HepG2 (cell line): ENCODE results near the gene PARP16. TPM values are rescaled to one million over a fixed set of nuclear protein-coding genes. Genes with fewer than 3 reads are reported as not detected.

Experiments
- ATAC-seq: fragments of 200-7000 bp; cut with Tn5 transposase; 3 replicates; pipeline ENCODE4 v1.9.1; 2020; ENCODE audit warnings: mild to moderate bottlenecking, moderate library complexity
- BruUV-seq: library from RNA; stranded (reverse); fragments of 400-500 nt; replicated peaks from 2 replicates; lab custom pipeline; 2021; lab: Mats Ljungman, UMichigan
- CTCF ChIA-PET: fragments of 300-600 bp; formaldehyde crosslinking; extraction: SDS; loops from one replicate; lab custom pipeline; 2021; ENCODE audit warnings: low total read pairs, inconsistent platforms, low intra/inter-chr PET ratio; lab: Yijun Ruan, JAX
- POLR2A ChIA-PET: fragments of 350-600 bp; sonication (Branson Sonifier 250); formaldehyde crosslinking; loops from one replicate; lab custom pipeline; 2020; ENCODE audit warnings: antibody characterized with exemption, inconsistent platforms; lab: Yijun Ruan, JAX
- DNase-seq: peaks from one replicate; pipeline ENCODE4 v3.0.0-alpha.2; 2015; ENCODE audit warnings: low spot score
- FAIRE-seq: peaks from 3 replicates; lab custom pipeline; 2011; peaks lifted over from hg19 to GRCh38; lab: Jason Lieb, UNC
- H2AFZ ChIP-seq: one replicate; pipeline ENCODE4 v1.6.1; 2011; ENCODE audit warnings: low read length, inconsistent platforms
- H3K27ac ChIP-seq: fragments of 300-600 bp; 3 replicates; pipeline ENCODE4 v1.8.0; 2011; ENCODE audit warnings: mixed run types, mild to moderate bottlenecking, mixed read lengths, low read length, inconsistent platforms; ENCODE audit not compliant: insufficient read depth; ENCODE audit errors: extremely low read length
- H3K27me3 ChIP-seq, 2 experiments: fragments of 200-600 bp in 1 of 2; 2 replicates in 1 of 2; 3 replicates in 1 of 2; pipeline versions ENCODE4 v1.6.0 to v1.8.0; 2011; ENCODE audit warnings: low read length in 2 of 2, mild to moderate bottlenecking in 2 of 2, moderate library complexity in 2 of 2, inconsistent platforms in 1 of 2; ENCODE audit not compliant: insufficient read depth in 2 of 2, control insufficient read depth in 1 of 2
- H3K36me3 ChIP-seq, 2 experiments: fragments of 200-600 bp in 1 of 2; replicated peaks in 1 of 2; 2 replicates in 1 of 2; 3 replicates in 1 of 2; pipeline versions ENCODE4 v1.5.1 to v1.8.0; 2011; ENCODE audit warnings: low read length in 2 of 2, inconsistent platforms in 1 of 2; ENCODE audit not compliant: insufficient read depth in 2 of 2, control insufficient read depth in 1 of 2
- H3K4me1 ChIP-seq: 2 replicates; pipeline ENCODE4 v1.5.1; 2012; ENCODE audit warnings: low read length, inconsistent platforms; ENCODE audit not compliant: insufficient read depth
- H3K4me2 ChIP-seq: 2 replicates; pipeline ENCODE4 v1.6.0; 2011; ENCODE audit warnings: low read depth, low read length, inconsistent platforms
- H3K4me3 ChIP-seq, 3 experiments: fragments of 200-600 bp in 1 of 3; sonication (generic), shearing (Covaris generic) in 1 of 3; replicated peaks in 1 of 3; 2 replicates each; pipeline ENCODE4 v1.5.1; 2011 to 2016; ENCODE audit warnings: low read length in 3 of 3, inconsistent platforms in 2 of 3, low read depth in 2 of 3, mild to moderate bottlenecking in 2 of 3, control low read depth in 1 of 3, mixed read lengths in 1 of 3; ENCODE audit not compliant: insufficient read depth in 1 of 3
- H3K79me2 ChIP-seq: one replicate; pipeline ENCODE4 v1.6.1; 2011; ENCODE audit warnings: low read length, inconsistent platforms; ENCODE audit not compliant: insufficient read depth
- H3K9ac ChIP-seq: 2 replicates; pipeline ENCODE4 v1.6.0; 2011; ENCODE audit warnings: mild to moderate bottlenecking, low read depth, low read length, inconsistent platforms; ENCODE audit not compliant: insufficient read depth
- H3K9me3 ChIP-seq: 2 replicates; pipeline ENCODE4 v1.5.1; 2012; ENCODE audit warnings: mild to moderate bottlenecking, low read length
- H4K20me1 ChIP-seq: 2 replicates; pipeline ENCODE4 v1.6.0; 2011; ENCODE audit warnings: inconsistent platforms, mild to moderate bottlenecking, low read length, moderate library complexity; ENCODE audit not compliant: insufficient read depth
- ERF ChIP-seq: IDR thresholded peaks from 2 replicates; pipeline ENCODE4 v1.6.1; 2018; ENCODE audit warnings: missing biosample characterization, missing genetic modification reagents
- GATA4 ChIP-seq: sonication (generic); IDR thresholded peaks from 2 replicates; pipeline ENCODE4 v1.6.1; 2016; ENCODE audit warnings: antibody characterized with exemption, low read depth, borderline replicate concordance
- HNF4A ChIP-seq: sonication (generic); formaldehyde crosslinking; IDR thresholded peaks from 2 replicates; pipeline ENCODE4 v1.4.0; 2020; ENCODE audit warnings: missing genetic modification reagents
- KAT2B ChIP-seq: fragments of 150-350 bp; IDR thresholded peaks from 2 replicates; pipeline ENCODE4 v1.6.1; 2014; ENCODE audit warnings: low read depth, low read length, borderline replicate concordance
- PAF1 ChIP-seq: IDR thresholded peaks from 2 replicates; pipeline ENCODE4 v1.6.1; 2016; ENCODE audit warnings: missing genetic modification reagents, missing compliant biosample characterization
- POLR2AphosphoS2 ChIP-seq: IDR thresholded peaks from 2 replicates; pipeline ENCODE4 v1.6.1; 2011; ENCODE audit warnings: low read depth, low read length, improper control_type of control experiment
- RFX5 ChIP-seq: IDR thresholded peaks from 2 replicates; pipeline ENCODE4 v1.6.1; 2011; ENCODE audit warnings: low read depth, low read length, improper control_type of control experiment
- SIN3A ChIP-seq: IDR thresholded peaks from 2 replicates; pipeline ENCODE4 v1.6.1; 2011; ENCODE audit warnings: low read depth, mild to moderate bottlenecking, control low read depth, low read length, borderline replicate concordance
- SP2 ChIP-seq: sonication (generic); formaldehyde crosslinking; IDR thresholded peaks from 2 replicates; pipeline ENCODE4 v1.5.1; 2020; ENCODE audit warnings: mild to moderate bottlenecking, missing genetic modification reagents
- ZBTB7B ChIP-seq: sonication (generic); formaldehyde crosslinking; IDR thresholded peaks from 2 replicates; pipeline ENCODE4 v1.4.0; 2020; ENCODE audit warnings: missing genetic modification reagents
- ZFX ChIP-seq: sonication (generic); formaldehyde crosslinking; IDR thresholded peaks from 2 replicates; pipeline ENCODE4 v1.4.0; 2020; ENCODE audit warnings: mild to moderate bottlenecking, low read depth, missing genetic modification reagents, moderate library complexity
- ZNF12 ChIP-seq: sonication (generic); formaldehyde crosslinking; IDR thresholded peaks from 2 replicates; pipeline ENCODE4 v1.5.0; 2020; ENCODE audit warnings: missing genetic modification reagents
- ZNF124 ChIP-seq: sonication (generic); formaldehyde crosslinking; IDR thresholded peaks from 2 replicates; pipeline ENCODE4 v1.4.0; 2020; ENCODE audit warnings: missing genetic modification reagents
- ZNF225 ChIP-seq: sonication (generic); formaldehyde crosslinking; IDR thresholded peaks from 2 replicates; pipeline ENCODE4 v1.4.0; 2020; ENCODE audit warnings: mild to moderate bottlenecking, missing genetic modification reagents
- ZNF460 ChIP-seq: sonication (generic); formaldehyde crosslinking; IDR thresholded peaks from 2 replicates; pipeline ENCODE4 v1.5.1; 2020; ENCODE audit warnings: missing genetic modification reagents, mild to moderate bottlenecking, borderline replicate concordance
- ZNF619 ChIP-seq: sonication (generic); formaldehyde crosslinking; IDR thresholded peaks from 2 replicates; pipeline ENCODE4 v1.4.0; 2020; ENCODE audit warnings: mild to moderate bottlenecking, missing genetic modification reagents
- ZSCAN31 ChIP-seq: sonication (generic); formaldehyde crosslinking; IDR thresholded peaks from 2 replicates; pipeline ENCODE4 v1.5.0; 2020; ENCODE audit warnings: low read depth, mild to moderate bottlenecking, missing genetic modification reagents
- WGBS: methylation state at CpG from one replicate; pipeline ENCODE4 v1.1.6; 2017; ENCODE audit warnings: low lambda C conversion rate; 5-methylcytosine and 5-hydroxymethylcytosine counted together
- in situ Hi-C: cut with HindIII; loops from 2 replicates; pipeline ENCODE4 v1.10.0; 2017; ENCODE audit warnings: low pct_unique_long_range_greater_than_20kb; ENCODE audit not compliant: extremely low pct_ligation_motif_present
- intact Hi-C: fragments of 100-400 bp; cut with micrococcal nuclease; formaldehyde crosslinking; loops from one replicate; pipeline ENCODE4 v1.10.0; 2022; ENCODE audit not compliant: unreplicated experiment
- polyA plus RNA-seq, 8 experiments: library from polyadenylated mRNA; depleted of rRNA in 3 of 8; stranded (reverse) in 7 of 8; unstranded in 1 of 8; fragments of >200 nt; fragmentation: Illumina TruSeq in 4 of 8; extraction: Trizol in 4 of 8; gene quantifications; 2 replicates each; pipeline versions ENCODE4 v1.2.1 to v1.2.3, GENCODE V29; 2011 to 2016; ENCODE audit warnings: low read depth in 4 of 8, missing spikeins in 1 of 8, mixed read lengths in 1 of 8; ENCODE audit not compliant: insufficient read depth in 1 of 8
- total RNA-seq, 5 experiments: library from RNA; depleted of rRNA; stranded (reverse); fragments of >200 nt; fragmentation: Illumina TruSeq; extraction: Trizol; gene quantifications; 2 replicates each; pipeline ENCODE4 v1.2.3, GENCODE V29; 2016; ENCODE audit warnings: low read depth in 1 of 5

Gene PARP16
- total and polyA plus RNA-seq, 2 of the 13 experiments (the other 11 are each of a cell fraction or from before 2014, with no cell fraction given), result 6.8 to 7.6 TPM

GRCh38 chr15:65223996-65224395 is 62.7 kb downstream of the PARP16 start:
- H3K9ac ChIP-seq, result no peak overlapping the region
- H3K27me3 ChIP-seq, result no peaks in the 10 kb centered on the region; a peak in 1 of 5 replicates
- TF ChIP-seq ZNF460 (CRISPR knock-in tag) (peak; percentile 61; the same call in 1 of the 2 replicates), ZNF12 (CRISPR knock-in tag) (no peak), ZSCAN31 (CRISPR knock-in tag) (no peak)
- in situ Hi-C loops (no loop called here), intact Hi-C loops (no loop called here)
- H3K79me2 ChIP-seq, result no peaks in the 10 kb centered on the region
- H3K9me3 ChIP-seq, result no peaks in the 10 kb centered on the region
- H2AFZ ChIP-seq, result no peak overlapping the region
- no peak overlapping the region for H3K4me3 ChIP-seq
- DNase-seq, result no peak
- no peak for FAIRE-seq
- H4K20me1 ChIP-seq, result no peaks in the 10 kb centered on the region
- H3K4me2 ChIP-seq, result no peak overlapping the region
- ATAC-seq, result no peak
- POLR2A ChIA-PET, result no interaction called here
- H3K4me1 ChIP-seq, result peaks cover 27% of the 10 kb centered on the region
- CTCF ChIA-PET, result no interaction called here
- H3K27ac ChIP-seq, result no peak overlapping the region
- BruUV-seq, result no TSS peak
- H3K36me3 ChIP-seq, result no peaks in the 10 kb centered on the region
- 30% methylated on average over 6 of the region's 6 CpGs for WGBS

DNA sequence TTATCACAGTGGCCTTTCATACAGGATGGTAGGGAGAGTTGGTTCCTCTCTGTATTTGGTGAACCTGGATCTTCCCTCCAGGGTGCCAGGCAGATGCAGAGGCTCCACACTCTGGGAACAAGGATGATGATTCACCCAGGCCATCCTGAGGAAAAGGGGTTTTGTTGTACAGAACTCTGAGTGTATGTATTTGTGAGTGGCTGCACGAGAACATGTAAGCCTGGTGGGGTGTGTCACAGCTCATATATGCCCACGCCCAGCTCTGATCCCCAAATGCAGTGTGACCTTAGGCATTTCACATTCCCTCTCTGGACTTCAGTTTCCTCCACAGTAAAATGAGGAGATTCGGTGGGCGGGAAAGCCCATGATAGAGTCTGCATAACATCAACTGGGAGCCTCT is 63.8 kb downstream of the PARP16 start:
- no peak overlapping the region for H3K4me3 ChIP-seq
- DNase-seq, result no peak
- H3K27ac ChIP-seq, result no peak overlapping the region
- H4K20me1 ChIP-seq, result no peaks in the 10 kb centered on the region
- TF ChIP-seq KAT2B (no peak), RFX5 (no peak), PAF1 (no peak), SP2 (CRISPR knock-in tag) (no peak), ERF (CRISPR knock-in tag) (no peak), ZNF619 (CRISPR knock-in tag) (no peak), POLR2AphosphoS2 (no peak), GATA4 (no peak), HNF4A (no peak), ZFX (CRISPR knock-in tag) (no peak), ZNF225 (CRISPR knock-in tag) (no peak), ZNF124 (CRISPR knock-in tag) (no peak), ZBTB7B (CRISPR knock-in tag) (no peak), SIN3A (no peak)
- TF ChIP-seq, all 625 proteins: peak for 0
- WGBS, result 73% methylated on average over 2 of the region's 4 CpGs
- Histone ChIP-seq H3K27me3 (peaks cover 0 to 1% of the 10 kb centered on the region in 2 experiments; a peak in 2 of 5 replicates), H2AFZ (no peak overlapping the region), H3K4me1 (peaks cover 19% of the 10 kb centered on the region), H3K36me3 (no peaks in the 10 kb centered on the region), H3K9ac (no peak overlapping the region), H3K9me3 (no peaks in the 10 kb centered on the region), H3K79me2 (no peaks in the 10 kb centered on the region), H3K4me2 (no peak overlapping the region)
- BruUV-seq, result no TSS peak
- no peak for FAIRE-seq
- in situ Hi-C loops (no loop called here), intact Hi-C loops (no loop called here)
- ChIA-PET POLR2A (no interaction called here), CTCF (no interaction called here)
- no peak for ATAC-seq
